Neutrophil (primary cell): ENCODE measurements around the gene SATB1.

ENCODE experiments used
- H3K27ac ChIP-seq: fragments of 200-600 bp; sonication (generic); 2 replicates; pipeline ENCODE4 v1.5.1; 2016; ENCODE audit warnings: mild to moderate bottlenecking, moderate library complexity
- H3K27me3 ChIP-seq: fragments of 200-600 bp; sonication (generic); 2 replicates; pipeline ENCODE4 v1.6.0; 2016; ENCODE audit warnings: mild to moderate bottlenecking
- H3K36me3 ChIP-seq: fragments of 200-600 bp; sonication (generic); 2 replicates; pipeline ENCODE4 v1.5.1; 2017
- H3K4me1 ChIP-seq, 2 experiments: fragments of 200-600 bp in 1 of 2; sonication (generic) in 1 of 2; 1 replicate in 1 of 2; 2 replicates in 1 of 2; pipeline versions ENCODE4 v1.5.1 to v1.6.1; 2013 to 2016; ENCODE audit warnings: low read depth in 1 of 2, low read length in 1 of 2, mild to moderate bottlenecking in 1 of 2, moderate library complexity in 1 of 2; ENCODE audit not compliant: control insufficient read depth in 1 of 2, insufficient read depth in 1 of 2
- H3K4me3 ChIP-seq, 2 experiments: fragments of 200-600 bp in 1 of 2; sonication (generic) in 1 of 2; 1 replicate in 1 of 2; 2 replicates in 1 of 2; pipeline ENCODE4 v1.5.1; 2013 to 2016; ENCODE audit warnings: low read depth in 1 of 2, low read length in 1 of 2, mild to moderate bottlenecking in 1 of 2, moderate library complexity in 1 of 2
- H3K9me3 ChIP-seq: fragments of 200-600 bp; sonication (generic); 2 replicates; pipeline ENCODE4 v1.5.1; 2016
- TF ChIP-seq, protein P1 (sequence below): fragments of 200-600 bp; sonication (generic); IDR thresholded peaks from 2 replicates; pipeline ENCODE4 v1.5.1; 2016; ENCODE audit warnings: antibody characterized with exemption

Gene SATB1

DNA sequence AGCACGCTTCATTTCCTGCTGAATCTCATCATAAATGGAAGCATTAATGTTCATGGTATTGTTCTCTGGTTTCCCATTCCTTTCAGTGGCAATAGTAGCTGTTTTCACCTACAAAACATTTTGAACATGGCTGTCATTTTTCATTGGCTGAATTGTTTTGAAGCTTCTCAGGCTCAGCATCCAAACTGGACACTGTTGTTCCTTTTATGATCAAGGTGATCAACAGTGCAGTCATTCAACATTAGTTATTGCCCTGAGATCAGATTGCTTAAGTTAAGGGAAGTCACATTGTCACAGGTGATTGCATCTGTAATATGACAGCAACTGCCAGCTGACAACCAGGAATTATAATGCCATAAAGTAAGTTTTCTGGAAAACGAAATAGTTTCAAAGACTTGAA, 46.9 kb downstream of the SATB1 start:
- H3K4me1 ChIP-seq, result no peaks in the 10 kb centered on the region
- H3K27ac ChIP-seq, result no peak overlapping the region
- H3K27me3 ChIP-seq, result no peaks in the 10 kb centered on the region
- peaks cover 54% of the 10 kb centered on the region for H3K36me3 ChIP-seq
- no peaks in the 10 kb centered on the region for H3K9me3 ChIP-seq
- TF ChIP-seq, protein P1, sequence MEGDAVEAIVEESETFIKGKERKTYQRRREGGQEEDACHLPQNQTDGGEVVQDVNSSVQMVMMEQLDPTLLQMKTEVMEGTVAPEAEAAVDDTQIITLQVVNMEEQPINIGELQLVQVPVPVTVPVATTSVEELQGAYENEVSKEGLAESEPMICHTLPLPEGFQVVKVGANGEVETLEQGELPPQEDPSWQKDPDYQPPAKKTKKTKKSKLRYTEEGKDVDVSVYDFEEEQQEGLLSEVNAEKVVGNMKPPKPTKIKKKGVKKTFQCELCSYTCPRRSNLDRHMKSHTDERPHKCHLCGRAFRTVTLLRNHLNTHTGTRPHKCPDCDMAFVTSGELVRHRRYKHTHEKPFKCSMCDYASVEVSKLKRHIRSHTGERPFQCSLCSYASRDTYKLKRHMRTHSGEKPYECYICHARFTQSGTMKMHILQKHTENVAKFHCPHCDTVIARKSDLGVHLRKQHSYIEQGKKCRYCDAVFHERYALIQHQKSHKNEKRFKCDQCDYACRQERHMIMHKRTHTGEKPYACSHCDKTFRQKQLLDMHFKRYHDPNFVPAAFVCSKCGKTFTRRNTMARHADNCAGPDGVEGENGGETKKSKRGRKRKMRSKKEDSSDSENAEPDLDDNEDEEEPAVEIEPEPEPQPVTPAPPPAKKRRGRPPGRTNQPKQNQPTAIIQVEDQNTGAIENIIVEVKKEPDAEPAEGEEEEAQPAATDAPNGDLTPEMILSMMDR, result no peak
- no peak overlapping the region for H3K4me3 ChIP-seq

DNA sequence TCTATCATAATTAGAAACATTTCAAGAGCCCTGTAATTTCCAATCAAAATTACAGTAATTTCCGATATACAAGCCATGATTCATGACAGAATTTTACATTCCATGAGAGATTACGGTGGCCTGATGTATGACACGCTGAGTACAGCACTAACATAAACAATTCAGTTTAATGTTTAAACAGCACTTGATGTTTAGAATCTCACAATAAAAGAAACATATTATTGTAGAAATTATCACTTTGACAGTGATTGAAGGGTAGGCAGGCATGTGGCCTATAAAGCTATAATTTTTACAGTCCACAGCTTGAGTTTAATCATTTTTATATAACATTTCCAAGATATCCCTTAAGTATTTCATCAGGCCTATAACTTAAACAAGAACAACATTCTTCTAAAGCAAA, 48.5 kb downstream of the SATB1 start:
- no peaks in the 10 kb centered on the region for H3K9me3 ChIP-seq
- no peak overlapping the region for H3K27ac ChIP-seq
- TF ChIP-seq, protein P1, result no peak
- peaks cover 54% of the 10 kb centered on the region for H3K36me3 ChIP-seq
- no peak overlapping the region for H3K4me3 ChIP-seq
- no peaks in the 10 kb centered on the region for H3K27me3 ChIP-seq
- H3K4me1 ChIP-seq, result no peaks in the 10 kb centered on the region

DNA sequence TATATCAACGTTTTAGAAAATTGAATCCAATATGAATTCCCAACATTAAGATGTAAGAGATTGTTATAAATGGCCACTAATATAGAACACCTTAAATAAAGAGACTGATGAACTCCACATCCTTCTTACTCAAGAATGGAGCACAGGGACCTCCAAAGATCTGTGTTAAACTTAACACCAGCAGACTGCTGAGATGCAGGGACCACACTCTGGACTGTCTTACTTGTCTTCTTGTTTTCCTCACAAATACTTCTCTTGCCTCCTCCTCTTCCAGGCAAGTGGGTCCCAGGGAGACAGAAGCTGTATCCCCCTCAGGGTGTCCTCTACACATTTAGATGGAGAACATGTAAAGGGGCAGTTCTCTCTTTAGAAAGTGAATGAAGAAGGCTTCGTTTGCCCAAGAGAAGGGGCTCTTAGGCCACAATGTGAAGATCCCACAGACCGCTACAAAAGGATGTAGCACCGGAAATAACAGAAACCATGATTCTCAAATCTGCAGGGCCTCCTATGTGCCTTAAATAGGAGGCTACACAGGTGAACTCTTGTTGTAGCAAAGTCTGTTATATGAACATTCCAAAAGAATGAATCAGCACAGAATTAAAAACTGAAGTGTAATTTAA, 52.2 kb downstream of the SATB1 start:
- Histone ChIP-seq H3K36me3 (peaks cover 66% of the 10 kb centered on the region), H3K4me3 (no peak overlapping the region), H3K27me3 (no peaks in the 10 kb centered on the region), H3K4me1 (peaks cover 0 to 6% of the 10 kb centered on the region in 2 experiments), H3K27ac (no peak overlapping the region), H3K9me3 (no peaks in the 10 kb centered on the region)
- TF ChIP-seq, protein P1, result no peak

DNA sequence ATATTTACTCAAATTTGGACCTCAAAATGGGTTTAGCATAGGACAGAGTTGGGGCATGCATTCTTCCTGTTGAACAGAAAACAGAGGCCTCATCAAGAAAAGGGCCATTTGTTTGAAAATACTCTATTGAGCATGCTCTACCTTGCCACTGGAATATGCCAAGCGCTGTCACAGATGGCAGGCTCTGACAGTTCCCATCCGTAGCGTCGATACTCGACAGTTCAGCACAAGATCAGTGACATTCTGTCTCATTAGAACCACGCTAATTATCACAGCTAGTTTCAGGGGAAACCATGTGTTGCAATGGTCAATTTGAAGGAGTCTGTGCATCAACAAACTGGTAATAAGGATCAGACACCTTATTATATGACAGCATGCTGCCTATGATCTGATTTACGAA, 54.5 kb downstream of the SATB1 start:
- no peaks in the 10 kb centered on the region for H3K27me3 ChIP-seq
- H3K4me1 ChIP-seq, result peaks cover 0 to 6% of the 10 kb centered on the region in 2 experiments
- no peaks in the 10 kb centered on the region for H3K9me3 ChIP-seq
- peaks cover 56% of the 10 kb centered on the region for H3K36me3 ChIP-seq
- H3K27ac ChIP-seq, result no peak overlapping the region
- TF ChIP-seq, protein P1, result no peak
- H3K4me3 ChIP-seq, result no peak overlapping the region

DNA sequence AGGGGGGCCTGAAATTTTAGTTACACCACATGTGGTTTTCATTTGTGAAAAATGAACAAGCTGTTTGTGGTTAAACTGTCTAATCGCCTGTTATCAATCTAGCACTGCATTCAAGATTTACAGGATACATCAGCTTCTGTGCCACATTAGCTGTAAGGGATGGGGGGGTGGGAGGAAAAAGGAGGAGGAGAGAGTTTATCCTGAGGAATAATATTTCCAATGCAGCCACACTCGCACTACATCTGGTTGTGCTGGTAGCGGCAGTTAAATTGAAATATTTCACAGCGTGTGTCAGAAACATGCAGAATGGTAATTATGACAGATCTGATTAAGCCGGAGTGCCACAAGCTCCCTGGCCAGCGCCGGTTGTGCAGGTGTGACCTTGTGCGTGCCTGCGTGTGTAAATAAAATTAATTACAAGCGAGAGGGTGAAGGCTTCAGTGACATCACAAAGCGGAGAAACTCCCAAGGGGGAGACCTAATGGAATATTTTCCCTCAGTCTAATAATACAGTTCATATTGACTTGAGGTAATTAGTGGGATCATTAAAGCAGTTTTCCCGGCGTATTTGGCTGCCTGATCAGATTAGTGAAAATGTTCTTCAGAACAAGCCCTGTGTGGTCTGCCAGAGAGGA, 55.5 kb downstream of the SATB1 start:
- peaks cover 52% of the 10 kb centered on the region for H3K36me3 ChIP-seq
- H3K4me1 ChIP-seq, result peaks cover 0 to 6% of the 10 kb centered on the region in 2 experiments
- H3K4me3 ChIP-seq, result no peak overlapping the region
- no peak overlapping the region for H3K27ac ChIP-seq
- H3K27me3 ChIP-seq, result no peaks in the 10 kb centered on the region
- TF ChIP-seq, protein P1, result no peak
- no peaks in the 10 kb centered on the region for H3K9me3 ChIP-seq
